ENCODE data around the gene CYB5R2.

DNA sequence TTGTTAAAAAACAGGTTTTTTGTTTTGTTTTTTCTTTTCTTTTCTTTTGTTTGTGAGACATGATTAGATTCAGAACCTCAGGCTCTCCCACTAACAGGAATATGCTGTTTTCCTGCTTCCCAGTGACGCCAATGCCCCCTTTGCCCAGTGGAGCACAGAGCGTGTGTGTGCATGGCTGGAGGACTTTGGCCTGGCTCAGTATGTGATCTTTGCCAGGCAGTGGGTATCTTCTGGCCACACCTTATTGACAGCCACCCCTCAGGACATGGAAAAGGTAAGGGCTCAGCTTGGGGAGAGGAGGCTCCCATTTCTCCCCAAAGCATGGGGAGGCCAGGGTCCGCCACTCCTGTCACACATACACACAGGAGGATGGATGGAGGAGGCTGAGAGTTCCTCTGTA is 25.0 kb downstream of the CYB5R2 start:
- TF ChIP-seq, protein P1, sequence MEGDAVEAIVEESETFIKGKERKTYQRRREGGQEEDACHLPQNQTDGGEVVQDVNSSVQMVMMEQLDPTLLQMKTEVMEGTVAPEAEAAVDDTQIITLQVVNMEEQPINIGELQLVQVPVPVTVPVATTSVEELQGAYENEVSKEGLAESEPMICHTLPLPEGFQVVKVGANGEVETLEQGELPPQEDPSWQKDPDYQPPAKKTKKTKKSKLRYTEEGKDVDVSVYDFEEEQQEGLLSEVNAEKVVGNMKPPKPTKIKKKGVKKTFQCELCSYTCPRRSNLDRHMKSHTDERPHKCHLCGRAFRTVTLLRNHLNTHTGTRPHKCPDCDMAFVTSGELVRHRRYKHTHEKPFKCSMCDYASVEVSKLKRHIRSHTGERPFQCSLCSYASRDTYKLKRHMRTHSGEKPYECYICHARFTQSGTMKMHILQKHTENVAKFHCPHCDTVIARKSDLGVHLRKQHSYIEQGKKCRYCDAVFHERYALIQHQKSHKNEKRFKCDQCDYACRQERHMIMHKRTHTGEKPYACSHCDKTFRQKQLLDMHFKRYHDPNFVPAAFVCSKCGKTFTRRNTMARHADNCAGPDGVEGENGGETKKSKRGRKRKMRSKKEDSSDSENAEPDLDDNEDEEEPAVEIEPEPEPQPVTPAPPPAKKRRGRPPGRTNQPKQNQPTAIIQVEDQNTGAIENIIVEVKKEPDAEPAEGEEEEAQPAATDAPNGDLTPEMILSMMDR (IDR thresholded peaks at IDR 0.05), result no peak
- no peak for TF ChIP-seq POLR2A (IDR thresholded peaks at IDR 0.05)
